GM12878 (cell line): ENCODE measurements around the gene PCDHGA4. TPM values are rescaled to one million over a fixed set of nuclear protein-coding genes. Genes with fewer than 3 reads are reported as not detected.
"Not testable (repeated sequence)": the region's sequence is repeated elsewhere in the genome, so short reads cannot be mapped to it uniquely, and the experiment has no call there.

Experiments used
- ATAC-seq: fragments of 200-7000 bp; cut with Tn5 transposase; 3 replicates; pipeline ENCODE4 v1.9.1; 2020; ENCODE audit warnings: mild to moderate bottlenecking, moderate library complexity
- BruUV-seq: library from RNA; stranded (reverse); fragments of 400-500 nt; replicated peaks from 2 replicates; lab custom pipeline; 2021; lab: Mats Ljungman, UMichigan
- CTCF ChIA-PET: fragments of 300-600 bp; sonication (Branson Sonifier 250); formaldehyde crosslinking; extraction: SDS; loops from one replicate; lab custom pipeline; 2021; ENCODE audit warnings: inconsistent platforms; lab: Yijun Ruan, JAX
- POLR2A ChIA-PET: fragments of 350-600 bp; formaldehyde crosslinking; extraction: SDS; loops from one replicate; lab custom pipeline; 2021; ENCODE audit warnings: inconsistent platforms; lab: Charles Lee
- RAD21 ChIA-PET: fragments of 300-600 bp; sonication (Branson Sonifier 250); formaldehyde crosslinking; loops from one replicate; lab custom pipeline; 2023; ENCODE audit warnings: antibody characterized with exemption; ENCODE audit not compliant: unreplicated experiment; lab: Charles Lee
- SMC1A ChIA-PET: fragments of 300-600 bp; sonication (Branson Sonifier 250); formaldehyde crosslinking; loops from one replicate; lab custom pipeline; 2023; ENCODE audit not compliant: unreplicated experiment, uncharacterized antibody; lab: Charles Lee
- DNase-seq: peaks from one replicate; pipeline ENCODE4 v3.0.0-alpha.2; 2011; ENCODE audit warnings: low read depth, low spot score
- FAIRE-seq: peaks from 3 replicates; lab custom pipeline; 2011; peaks lifted over from hg19 to GRCh38; lab: Jason Lieb, UNC
- H2AFZ ChIP-seq: 2 replicates; pipeline ENCODE4 v1.6.0; 2011; ENCODE audit warnings: low read depth, low read length, control low read depth; ENCODE audit not compliant: control insufficient read depth
- H3K27ac ChIP-seq: 2 replicates; pipeline ENCODE4 v1.5.1; 2011; ENCODE audit warnings: control low read depth; ENCODE audit not compliant: control insufficient read depth, insufficient read depth
- H3K27me3 ChIP-seq, 2 experiments: replicated peaks in 1 of 2; 2 replicates each; pipeline versions ENCODE4 v1.6.0 to v1.6.1; 2011; ENCODE audit warnings: low read length in 1 of 2; ENCODE audit not compliant: control insufficient read depth in 2 of 2, insufficient read depth in 2 of 2
- H3K36me3 ChIP-seq, 2 experiments: 2 replicates each; pipeline ENCODE4 v1.5.1; 2011; ENCODE audit warnings: low read length in 1 of 2; ENCODE audit not compliant: control insufficient read depth in 2 of 2, insufficient read depth in 2 of 2
- H3K4me1 ChIP-seq: 2 replicates; pipeline ENCODE4 v1.6.1; 2011; ENCODE audit warnings: mild to moderate bottlenecking, low read length, moderate library complexity, mixed read lengths; ENCODE audit not compliant: control insufficient read depth, insufficient read depth
- H3K4me2 ChIP-seq: 2 replicates; pipeline ENCODE4 v1.6.0; 2011; ENCODE audit warnings: control low read depth; ENCODE audit not compliant: control insufficient read depth, insufficient read depth
- H3K4me3 ChIP-seq: fragments of 200-600 bp; sonication (generic); 2 replicates; pipeline ENCODE4 v1.5.1; 2016
- H3K79me2 ChIP-seq: 2 replicates; pipeline ENCODE4 v1.6.0; 2011; ENCODE audit warnings: low read length; ENCODE audit not compliant: control insufficient read depth, insufficient read depth
- H3K9ac ChIP-seq: 2 replicates; pipeline ENCODE4 v1.8.0; 2011; ENCODE audit warnings: low read length, control low read depth, mixed read lengths; ENCODE audit not compliant: control insufficient read depth, insufficient read depth
- H3K9me3 ChIP-seq: replicated peaks from 3 replicates; pipeline ENCODE4 v1.5.1; 2011; ENCODE audit warnings: mild to moderate bottlenecking, low read length; ENCODE audit not compliant: control insufficient read depth, insufficient read depth
- H4K20me1 ChIP-seq: 2 replicates; pipeline ENCODE4 v1.6.0; 2011; ENCODE audit not compliant: control insufficient read depth, insufficient read depth
- EED ChIP-seq: sonication (generic); IDR thresholded peaks from 2 replicates; pipeline ENCODE4 v1.6.1; 2016; ENCODE audit warnings: antibody characterized with exemption, low read depth
- FOXM1 ChIP-seq: IDR thresholded peaks from 2 replicates; pipeline ENCODE4 v1.6.1; 2012; ENCODE audit warnings: low read depth, mild to moderate bottlenecking, inconsistent platforms, low read length, moderate library complexity
- PAX8 ChIP-seq: fragments of 450-650 bp; IDR thresholded peaks from 2 replicates; pipeline ENCODE4 v1.6.1; 2017; ENCODE audit warnings: mild to moderate bottlenecking, moderate library complexity
- PML ChIP-seq: IDR thresholded peaks from 2 replicates; pipeline ENCODE4 v1.6.1; 2012; ENCODE audit warnings: low read length, inconsistent platforms
- SREBF2 ChIP-seq: IDR thresholded peaks from 2 replicates; pipeline ENCODE4 v1.6.1; 2012; ENCODE audit warnings: mild to moderate bottlenecking, low read length
- ZNF207 ChIP-seq: fragments of 450-650 bp; IDR thresholded peaks from 2 replicates; pipeline ENCODE4 v1.6.1; 2014; ENCODE audit warnings: antibody characterized with exemption, mild to moderate bottlenecking, borderline replicate concordance
- WGBS: methylation state at CpG from one replicate; pipeline ENCODE4 v1.1.6; 2016; ENCODE audit warnings: low lambda C conversion rate; ENCODE audit not compliant: insufficient replicate concordance, insufficient coverage; ENCODE audit errors: missing lambda C conversion rate; 5-methylcytosine and 5-hydroxymethylcytosine counted together
- in situ Hi-C: fragments of 300-500 bp; cut with MboI; formaldehyde crosslinking; loops from 9 replicates; pipeline ENCODE4 v1.14.3; 2018; ENCODE audit warnings: mixed read lengths
- intact Hi-C: fragments of 100-400 bp; cut with micrococcal nuclease; formaldehyde crosslinking; loops from one replicate; pipeline ENCODE4 v1.14.2; 2022; ENCODE audit not compliant: unreplicated experiment
- polyA plus RNA-seq, 11 experiments: library from polyadenylated mRNA; depleted of rRNA in 4 of 11; unstranded in 6 of 11; stranded (reverse) in 5 of 11; fragments of >200 nt; fragmentation: Nextera tagmentation in 4 of 11; fragmentation: Illumina TruSeq in 1 of 11; extraction: Ambion mirVana in 4 of 11; extraction: Trizol in 1 of 11; gene quantifications; 1 replicate in 1 of 11; 2 replicates in 10 of 11; pipeline versions ENCODE4 v1.2.1 to v1.2.3, GENCODE V29; 2011 to 2016; ENCODE audit warnings: inconsistent platforms in 2 of 11, missing spikeins in 2 of 11, low read depth in 1 of 11
- total RNA-seq, 4 experiments: library from RNA; depleted of rRNA in 3 of 4; stranded (reverse); fragments of >200 nt in 3 of 4; fragmentation: Illumina TruSeq in 1 of 4; extraction: Trizol in 1 of 4; gene quantifications; 2 replicates each; pipeline versions ENCODE4 v1.2.1 to v1.2.3, GENCODE V29; 2013 to 2021
- TF ChIP-seq, protein P1 (sequence below), 3 experiments: IDR thresholded peaks in 2 of 3; conservative IDR thresholded peaks in 1 of 3; 2 replicates each; pipeline ENCODE4 v1.5.1; 2011; ENCODE audit warnings: low read depth in 3 of 3, low read length in 3 of 3, mild to moderate bottlenecking in 3 of 3, control low read depth in 2 of 3, moderate library complexity in 2 of 3, inconsistent platforms in 1 of 3, mixed read lengths in 1 of 3; ENCODE audit not compliant: control insufficient read depth in 2 of 3, insufficient read depth in 1 of 3; ENCODE audit errors: extremely low read depth in 1 of 3
- TF ChIP-seq, protein P2 (sequence below): fragments of 450-650 bp; conservative IDR thresholded peaks from 2 replicates; pipeline ENCODE4 v1.6.1; 2017; ENCODE audit warnings: mild to moderate bottlenecking, moderate library complexity
- TF ChIP-seq, protein P3 (sequence below): fragments of 450-650 bp; IDR thresholded peaks from 2 replicates; pipeline ENCODE4 v1.6.1; 2014; ENCODE audit warnings: mild to moderate bottlenecking

Gene PCDHGA4
- total and polyA plus RNA-seq, 10 of the 15 experiments (the other 5 are each of a cell fraction or from before 2014, with no cell fraction given), result 0.09 to 0.17 (median 0.13) TPM; not detected in 3

DNA sequence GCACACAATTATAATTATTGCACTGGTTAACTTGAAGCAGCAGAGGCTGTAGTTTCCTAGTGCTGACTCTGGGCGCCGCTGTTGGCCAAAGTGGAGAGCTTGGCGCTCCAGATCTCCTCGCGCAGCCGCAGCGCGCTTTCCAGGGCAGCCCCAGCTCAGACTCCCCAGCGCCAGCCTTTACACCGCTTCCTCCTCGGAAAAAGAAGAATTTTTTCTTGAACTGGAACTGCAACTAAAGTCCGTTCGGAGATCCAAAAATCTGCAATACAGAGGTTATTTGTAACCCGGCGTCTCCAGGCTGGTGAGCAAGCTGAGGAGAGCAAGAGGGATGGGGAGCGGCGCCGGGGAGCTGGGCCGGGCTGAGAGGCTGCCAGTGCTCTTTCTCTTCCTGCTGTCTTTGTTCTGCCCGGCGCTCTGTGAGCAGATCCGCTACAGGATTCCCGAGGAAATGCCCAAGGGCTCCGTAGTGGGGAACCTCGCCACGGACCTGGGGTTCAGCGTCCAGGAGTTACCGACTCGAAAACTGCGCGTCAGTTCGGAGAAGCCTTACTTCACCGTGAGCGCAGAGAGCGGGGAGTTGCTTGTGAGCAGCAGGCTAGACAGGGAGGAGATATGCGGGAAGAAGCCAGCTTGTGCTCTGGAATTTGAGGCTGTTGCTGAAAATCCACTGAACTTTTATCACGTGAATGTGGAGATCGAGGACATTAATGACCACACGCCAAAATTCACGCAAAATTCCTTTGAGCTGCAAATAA lies 32.9 kb downstream of the PCDHGA4 start, which contains the start of gene PCDHGB4:
Gene PCDHGB4, plus strand, starts transcription at position 142 of the 755 bp plus-strand sequence. Its CDS starts 187 bp downstream, at position 329.
- BruUV-seq, DNase-seq, H3K79me2 ChIP-seq, in situ Hi-C loops, H3K4me1 ChIP-seq, H4K20me1 ChIP-seq, H3K9me3 ChIP-seq, H3K4me2 ChIP-seq, H3K27ac ChIP-seq, RAD21 ChIA-PET, intact Hi-C loops, H2AFZ ChIP-seq, H3K9ac ChIP-seq, H3K36me3 ChIP-seq, H3K4me3 ChIP-seq, POLR2A ChIA-PET, H3K27me3 ChIP-seq: not testable (repeated sequence)
- ChIA-PET SMC1A (interaction anchor here (1.4 kb wide), 1 partner anchor 176 kb away, joined by 6 read pairs; no protein-coding TSS in a partner anchor), CTCF (interaction anchor here (1.2 to 1.7 kb wide), 3 partner anchors 13 to 176 kb away, joined by 3 to 6 read pairs (median 4); partner anchors contain the start of gene PCDHGA10)
- FAIRE-seq (peak; percentile 23), ATAC-seq (peak; percentile 77)
- TF ChIP-seq, protein P1, sequence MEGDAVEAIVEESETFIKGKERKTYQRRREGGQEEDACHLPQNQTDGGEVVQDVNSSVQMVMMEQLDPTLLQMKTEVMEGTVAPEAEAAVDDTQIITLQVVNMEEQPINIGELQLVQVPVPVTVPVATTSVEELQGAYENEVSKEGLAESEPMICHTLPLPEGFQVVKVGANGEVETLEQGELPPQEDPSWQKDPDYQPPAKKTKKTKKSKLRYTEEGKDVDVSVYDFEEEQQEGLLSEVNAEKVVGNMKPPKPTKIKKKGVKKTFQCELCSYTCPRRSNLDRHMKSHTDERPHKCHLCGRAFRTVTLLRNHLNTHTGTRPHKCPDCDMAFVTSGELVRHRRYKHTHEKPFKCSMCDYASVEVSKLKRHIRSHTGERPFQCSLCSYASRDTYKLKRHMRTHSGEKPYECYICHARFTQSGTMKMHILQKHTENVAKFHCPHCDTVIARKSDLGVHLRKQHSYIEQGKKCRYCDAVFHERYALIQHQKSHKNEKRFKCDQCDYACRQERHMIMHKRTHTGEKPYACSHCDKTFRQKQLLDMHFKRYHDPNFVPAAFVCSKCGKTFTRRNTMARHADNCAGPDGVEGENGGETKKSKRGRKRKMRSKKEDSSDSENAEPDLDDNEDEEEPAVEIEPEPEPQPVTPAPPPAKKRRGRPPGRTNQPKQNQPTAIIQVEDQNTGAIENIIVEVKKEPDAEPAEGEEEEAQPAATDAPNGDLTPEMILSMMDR (IDR thresholded peaks at IDR 0.05 in 2 of 3, conservative IDR thresholded peaks at IDR 0.05 in 1 of 3; ENCODE audit: control insufficient read depth in 2 of 3, extremely low read depth in 1 of 3, insufficient read depth in 1 of 3, low read depth in 3 of 3, low read length in 3 of 3), result peak; percentile 35 to 40 (median 39); a peak in 5 of 6 replicates
- 2% methylated on average over 18 of the region's 40 CpGs for WGBS

DNA sequence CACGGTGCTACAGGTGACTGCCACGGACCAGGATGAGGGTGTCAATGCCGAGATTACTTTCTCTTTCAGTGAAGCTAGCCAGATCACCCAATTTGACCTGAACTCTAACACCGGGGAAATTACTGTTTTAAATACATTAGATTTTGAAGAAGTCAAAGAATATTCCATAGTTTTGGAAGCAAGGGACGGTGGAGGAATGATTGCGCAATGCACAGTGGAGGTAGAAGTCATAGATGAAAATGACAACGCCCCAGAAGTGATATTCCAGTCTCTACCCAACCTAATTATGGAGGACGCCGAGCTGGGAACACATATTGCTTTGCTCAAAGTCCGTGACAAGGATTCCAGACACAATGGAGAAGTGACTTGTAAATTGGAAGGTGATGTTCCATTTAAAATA lies 33.8 kb downstream of the PCDHGA4 start:
- no peak for FAIRE-seq
- WGBS, result 73% methylated on average over 10 of the region's 10 CpGs
- SMC1A ChIA-PET, result no interaction called here
- H3K27me3 ChIP-seq, result no peaks in the 10 kb centered on the region
- DNase-seq, result no peak
- H3K4me1 ChIP-seq, result no peaks in the 10 kb centered on the region
- H2AFZ ChIP-seq, result no peak overlapping the region
- intact Hi-C loops, result no loop called here
- RAD21 ChIA-PET, result no interaction called here
- in situ Hi-C loops, result no loop called here
- no peak overlapping the region for H3K4me2 ChIP-seq
- no peaks in the 10 kb centered on the region for H4K20me1 ChIP-seq
- H3K36me3 ChIP-seq, result no peaks in the 10 kb centered on the region
- CTCF ChIA-PET, result no interaction called here
- no peaks in the 10 kb centered on the region for H3K79me2 ChIP-seq
- POLR2A ChIA-PET, result no interaction called here
- no peak for ATAC-seq
- BruUV-seq, result no TSS peak
- peaks cover 5% of the 10 kb centered on the region; the same call in 2 of the 3 replicates for H3K9me3 ChIP-seq
- H3K4me3 ChIP-seq, result no peak overlapping the region
- H3K27ac ChIP-seq, result no peak overlapping the region
- H3K9ac ChIP-seq, result no peak overlapping the region
- TF ChIP-seq PAX8 (no peak), EED (no peak), FOXM1 (no peak), PML (no peak), ZNF207 (no peak), SREBF2 (no peak)
- TF ChIP-seq, protein P2, sequence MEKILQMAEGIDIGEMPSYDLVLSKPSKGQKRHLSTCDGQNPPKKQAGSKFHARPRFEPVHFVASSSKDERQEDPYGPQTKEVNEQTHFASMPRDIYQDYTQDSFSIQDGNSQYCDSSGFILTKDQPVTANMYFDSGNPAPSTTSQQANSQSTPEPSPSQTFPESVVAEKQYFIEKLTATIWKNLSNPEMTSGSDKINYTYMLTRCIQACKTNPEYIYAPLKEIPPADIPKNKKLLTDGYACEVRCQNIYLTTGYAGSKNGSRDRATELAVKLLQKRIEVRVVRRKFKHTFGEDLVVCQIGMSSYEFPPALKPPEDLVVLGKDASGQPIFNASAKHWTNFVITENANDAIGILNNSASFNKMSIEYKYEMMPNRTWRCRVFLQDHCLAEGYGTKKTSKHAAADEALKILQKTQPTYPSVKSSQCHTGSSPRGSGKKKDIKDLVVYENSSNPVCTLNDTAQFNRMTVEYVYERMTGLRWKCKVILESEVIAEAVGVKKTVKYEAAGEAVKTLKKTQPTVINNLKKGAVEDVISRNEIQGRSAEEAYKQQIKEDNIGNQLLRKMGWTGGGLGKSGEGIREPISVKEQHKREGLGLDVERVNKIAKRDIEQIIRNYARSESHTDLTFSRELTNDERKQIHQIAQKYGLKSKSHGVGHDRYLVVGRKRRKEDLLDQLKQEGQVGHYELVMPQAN, result no peak
- TF ChIP-seq, protein P3, sequence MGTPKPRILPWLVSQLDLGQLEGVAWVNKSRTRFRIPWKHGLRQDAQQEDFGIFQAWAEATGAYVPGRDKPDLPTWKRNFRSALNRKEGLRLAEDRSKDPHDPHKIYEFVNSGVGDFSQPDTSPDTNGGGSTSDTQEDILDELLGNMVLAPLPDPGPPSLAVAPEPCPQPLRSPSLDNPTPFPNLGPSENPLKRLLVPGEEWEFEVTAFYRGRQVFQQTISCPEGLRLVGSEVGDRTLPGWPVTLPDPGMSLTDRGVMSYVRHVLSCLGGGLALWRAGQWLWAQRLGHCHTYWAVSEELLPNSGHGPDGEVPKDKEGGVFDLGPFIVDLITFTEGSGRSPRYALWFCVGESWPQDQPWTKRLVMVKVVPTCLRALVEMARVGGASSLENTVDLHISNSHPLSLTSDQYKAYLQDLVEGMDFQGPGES, result no peak
